OCI-LY3 (cell line): ENCODE measurements around the gene MNX1.

Source experiments
- H2AFZ ChIP-seq: fragments of 200-600, 300-600 bp; shearing (Covaris generic); 2 replicates; pipeline ENCODE4 v1.6.0; 2014; ENCODE audit warnings: antibody characterized with exemption, low read depth, low read length
- H3K27ac ChIP-seq: fragments of 200-600, 300-600 bp; sonication (generic); 2 replicates; pipeline ENCODE4 v1.5.1; 2014; ENCODE audit warnings: mild to moderate bottlenecking, low read length, moderate library complexity, mixed read lengths
- H3K27me3 ChIP-seq: fragments of 200-600, 300-600 bp; sonication (generic); 2 replicates; pipeline ENCODE4 v1.6.1; 2014; ENCODE audit warnings: low read depth, low read length, mixed read lengths
- H3K36me3 ChIP-seq: fragments of 200-600, 300-600 bp; sonication (generic); replicated peaks from 2 replicates; pipeline ENCODE3; 2014; ENCODE audit warnings: low read depth, low read length, mixed read lengths
- H3K4me1 ChIP-seq: fragments of 300-600, 200-600 bp; sonication (generic); 2 replicates; pipeline ENCODE4 v1.6.1; 2014; ENCODE audit warnings: low read length, mixed read lengths
- H3K4me2 ChIP-seq: fragments of 200-600, 300-600 bp; sonication (generic); 2 replicates; pipeline ENCODE4 v1.6.1; 2014; ENCODE audit warnings: low read length, mixed read lengths
- H3K4me3 ChIP-seq: fragments of 300-600, 200-600 bp; sonication (generic); 2 replicates; pipeline ENCODE4 v1.5.1; 2014; ENCODE audit warnings: antibody characterized with exemption, mild to moderate bottlenecking, low read length, moderate library complexity
- H3K79me2 ChIP-seq: fragments of 300-600, 200-600 bp; shearing (Covaris generic); 2 replicates; pipeline ENCODE4 v1.6.1; 2014; ENCODE audit warnings: mild to moderate bottlenecking, low read length, mixed read lengths
- H3K9ac ChIP-seq: fragments of 300-600, 200-600 bp; shearing (Covaris generic); 2 replicates; pipeline ENCODE4 v1.6.0; 2014; ENCODE audit warnings: mild to moderate bottlenecking, low read length, moderate library complexity
- H3K9me3 ChIP-seq: fragments of 200-600, 300-600 bp; shearing (Covaris generic); 2 replicates; pipeline ENCODE4 v1.6.1; 2014; ENCODE audit warnings: low read length, mixed read lengths; ENCODE audit not compliant: insufficient read depth
- H4K20me1 ChIP-seq: fragments of 200-600, 300-600 bp; sonication (generic); 2 replicates; pipeline ENCODE4 v1.6.1; 2016; ENCODE audit warnings: low read length, mixed read lengths; ENCODE audit not compliant: insufficient read depth
- EZH2phosphoT487 ChIP-seq: fragments of 200-600 bp; shearing (Covaris generic); IDR thresholded peaks from 2 replicates; pipeline ENCODE4 v1.6.1; 2018; ENCODE audit warnings: antibody characterized with exemption, mixed run types, low read depth
- TF ChIP-seq, protein P1 (sequence below): fragments of 200-600, 300-600 bp; sonication (generic); IDR thresholded peaks from 2 replicates; pipeline ENCODE4 v1.5.1; 2014; ENCODE audit warnings: antibody characterized with exemption, low read length, low read depth

Gene MNX1

GRCh38 chr7:157020514-157021070 is 10.1 kb upstream of the MNX1 start:
- TF ChIP-seq EZH2phosphoT487 = no peak
- TF ChIP-seq, protein P1, sequence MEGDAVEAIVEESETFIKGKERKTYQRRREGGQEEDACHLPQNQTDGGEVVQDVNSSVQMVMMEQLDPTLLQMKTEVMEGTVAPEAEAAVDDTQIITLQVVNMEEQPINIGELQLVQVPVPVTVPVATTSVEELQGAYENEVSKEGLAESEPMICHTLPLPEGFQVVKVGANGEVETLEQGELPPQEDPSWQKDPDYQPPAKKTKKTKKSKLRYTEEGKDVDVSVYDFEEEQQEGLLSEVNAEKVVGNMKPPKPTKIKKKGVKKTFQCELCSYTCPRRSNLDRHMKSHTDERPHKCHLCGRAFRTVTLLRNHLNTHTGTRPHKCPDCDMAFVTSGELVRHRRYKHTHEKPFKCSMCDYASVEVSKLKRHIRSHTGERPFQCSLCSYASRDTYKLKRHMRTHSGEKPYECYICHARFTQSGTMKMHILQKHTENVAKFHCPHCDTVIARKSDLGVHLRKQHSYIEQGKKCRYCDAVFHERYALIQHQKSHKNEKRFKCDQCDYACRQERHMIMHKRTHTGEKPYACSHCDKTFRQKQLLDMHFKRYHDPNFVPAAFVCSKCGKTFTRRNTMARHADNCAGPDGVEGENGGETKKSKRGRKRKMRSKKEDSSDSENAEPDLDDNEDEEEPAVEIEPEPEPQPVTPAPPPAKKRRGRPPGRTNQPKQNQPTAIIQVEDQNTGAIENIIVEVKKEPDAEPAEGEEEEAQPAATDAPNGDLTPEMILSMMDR = no peak
- Histone ChIP-seq H4K20me1 (no peaks in the 10 kb centered on the region), H3K9ac (no peak overlapping the region), H3K27me3 (peaks cover 25% of the 10 kb centered on the region), H3K4me1 (peaks cover 13% of the 10 kb centered on the region), H3K9me3 (no peaks in the 10 kb centered on the region), H3K36me3 (no peaks in the 10 kb centered on the region), H2AFZ (no peak overlapping the region), H3K27ac (no peak overlapping the region), H3K4me2 (no peak overlapping the region), H3K79me2 (no peaks in the 10 kb centered on the region), H3K4me3 (no peak overlapping the region)

DNA sequence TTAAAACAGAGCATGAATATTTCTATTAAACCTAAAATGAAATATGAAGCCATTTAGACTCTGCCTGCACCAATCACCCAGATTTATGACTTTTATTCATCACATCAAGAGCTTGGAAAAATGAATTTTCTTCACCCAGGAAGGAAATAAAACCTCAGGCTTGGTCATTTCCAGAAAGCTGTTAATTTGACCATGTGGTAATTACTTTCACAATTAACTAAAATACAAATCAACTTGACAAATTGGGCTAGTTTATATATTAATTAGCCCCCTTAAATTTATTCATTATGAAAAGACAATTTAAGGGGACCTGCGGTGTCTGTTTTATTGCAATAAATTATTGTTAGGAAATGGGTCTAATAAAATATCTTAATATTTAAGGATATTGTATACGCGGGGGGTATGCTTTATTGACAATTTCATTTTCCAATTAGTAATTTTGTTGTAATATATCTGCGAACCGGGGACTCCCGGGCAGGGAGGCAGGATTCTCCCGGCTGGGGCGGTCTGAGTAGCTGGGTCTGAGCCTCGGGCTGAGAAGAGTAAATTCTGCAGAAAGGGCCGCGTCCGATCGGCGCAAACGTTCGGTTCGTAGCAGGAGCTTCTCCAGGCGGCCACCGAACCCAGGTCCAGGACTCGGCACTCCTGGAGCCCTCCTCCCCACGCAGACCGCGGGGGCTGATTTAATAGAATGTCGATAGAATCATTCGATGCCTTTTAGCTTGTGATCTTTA is 9.4 kb upstream of the MNX1 start:
- peaks cover 13% of the 10 kb centered on the region for H3K4me1 ChIP-seq

DNA sequence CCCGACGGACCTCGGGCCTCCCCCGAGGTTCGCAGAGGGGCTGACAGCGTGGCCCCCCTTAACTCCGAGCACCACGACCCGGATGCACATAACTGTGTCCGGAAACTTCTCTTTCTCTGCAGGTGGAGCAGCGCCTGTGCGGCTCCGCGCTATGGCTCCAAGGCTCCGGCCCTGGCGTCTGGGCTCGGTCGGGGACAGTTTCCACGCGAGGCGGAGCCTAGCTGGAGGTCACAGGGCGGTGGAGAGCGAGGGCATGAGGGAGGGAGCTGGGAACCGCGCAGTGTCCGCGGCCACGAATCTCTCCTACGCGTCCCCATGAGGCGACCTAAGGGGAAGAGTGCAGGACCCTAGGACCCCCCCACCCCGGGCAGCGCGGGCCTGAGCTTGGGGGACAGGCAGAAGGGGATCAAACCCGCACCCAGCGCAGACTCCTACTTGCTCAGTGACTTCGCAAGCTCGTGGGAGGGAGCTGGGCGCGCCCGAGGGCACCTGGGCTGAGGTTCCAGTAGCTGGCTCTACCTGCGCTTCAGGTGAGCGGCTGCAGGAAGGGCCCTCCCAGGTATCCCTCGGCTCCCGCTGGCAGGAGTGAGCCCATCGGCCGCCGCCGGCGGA is 8.6 kb upstream of the MNX1 start:
- Histone ChIP-seq H3K36me3 (no peaks in the 10 kb centered on the region), H3K79me2 (no peaks in the 10 kb centered on the region), H3K27me3 (peaks cover 14% of the 10 kb centered on the region), H2AFZ (no peak overlapping the region), H4K20me1 (no peaks in the 10 kb centered on the region), H3K4me1 (peaks cover 13% of the 10 kb centered on the region), H3K9ac (no peak overlapping the region), H3K27ac (no peak overlapping the region), H3K4me3 (no peak overlapping the region), H3K9me3 (no peaks in the 10 kb centered on the region), H3K4me2 (no peak overlapping the region)
- no peak for TF ChIP-seq EZH2phosphoT487
- TF ChIP-seq, protein P1 = no peak

More for the DNA sequence above, 9.4 kb upstream of the MNX1 start:
- peaks cover 18% of the 10 kb centered on the region for H3K27me3 ChIP-seq
- no peaks in the 10 kb centered on the region for H3K36me3 ChIP-seq
- H2AFZ ChIP-seq = no peak overlapping the region
- no peak for TF ChIP-seq EZH2phosphoT487
- TF ChIP-seq, protein P1 = no peak
- H3K9ac ChIP-seq = no peak overlapping the region
- H3K4me3 ChIP-seq = no peak overlapping the region
- no peak overlapping the region for H3K27ac ChIP-seq
- no peaks in the 10 kb centered on the region for H4K20me1 ChIP-seq
- no peaks in the 10 kb centered on the region for H3K79me2 ChIP-seq
- no peaks in the 10 kb centered on the region for H3K9me3 ChIP-seq
- H3K4me2 ChIP-seq = no peak overlapping the region

- no peak overlapping the region for H2AFZ ChIP-seq
- TF ChIP-seq EZH2phosphoT487 = no peak
- TF ChIP-seq, protein P1 = no peak
- H3K4me1 ChIP-seq = peaks cover 13% of the 10 kb centered on the region
- no peak overlapping the region for H3K4me3 ChIP-seq
- peaks cover 12% of the 10 kb centered on the region for H3K27me3 ChIP-seq
- H3K36me3 ChIP-seq = no peaks in the 10 kb centered on the region
- H3K9ac ChIP-seq = no peak overlapping the region
- H3K9me3 ChIP-seq = no peaks in the 10 kb centered on the region
- H3K27ac ChIP-seq = no peak overlapping the region
- no peaks in the 10 kb centered on the region for H3K79me2 ChIP-seq
- H4K20me1 ChIP-seq = no peaks in the 10 kb centered on the region
- no peak overlapping the region for H3K4me2 ChIP-seq
Measured at GRCh38 chr7:157018328-157018996, 8.0 kb upstream of the MNX1 start.
